Astrocyte (in vitro differentiated cells and primary cell): ENCODE data around the gene FAM167B. TPM values are rescaled to one million over a fixed set of nuclear protein-coding genes. Genes with fewer than 3 reads are reported as not detected.

ENCODE experiments used
- DNase-seq: peaks from one replicate; pipeline ENCODE4 v3.0.0-alpha.2; 2010; ENCODE audit warnings: low read depth
- FAIRE-seq: peaks from 2 replicates; lab custom pipeline; 2011; peaks lifted over from hg19 to GRCh38; lab: Jason Lieb, UNC
- H2AFZ ChIP-seq: 2 replicates; pipeline ENCODE4 v1.6.0; 2012; ENCODE audit warnings: low read depth, low read length, inconsistent platforms
- H3K27ac ChIP-seq: 2 replicates; pipeline ENCODE4 v1.5.1; 2011; ENCODE audit warnings: low read depth, low read length, inconsistent platforms
- H3K27me3 ChIP-seq: 2 replicates; pipeline ENCODE4 v1.6.0; 2011; ENCODE audit warnings: low read length, inconsistent platforms; ENCODE audit not compliant: insufficient read depth
- H3K36me3 ChIP-seq: 2 replicates; pipeline ENCODE4 v1.5.1; 2011; ENCODE audit warnings: low read length, inconsistent platforms; ENCODE audit not compliant: insufficient read depth
- H3K4me1 ChIP-seq: 2 replicates; pipeline ENCODE4 v1.5.1; 2011; ENCODE audit warnings: low read length, inconsistent platforms; ENCODE audit not compliant: insufficient read depth
- H3K4me2 ChIP-seq: 2 replicates; pipeline ENCODE4 v1.6.0; 2012; ENCODE audit warnings: low read length, inconsistent platforms
- H3K4me3 ChIP-seq: 2 replicates; pipeline ENCODE4 v1.5.1; 2011; ENCODE audit warnings: low read depth, mild to moderate bottlenecking, low read length, inconsistent platforms; ENCODE audit not compliant: insufficient read depth
- H3K79me2 ChIP-seq: 2 replicates; pipeline ENCODE4 v1.6.0; 2012; ENCODE audit warnings: mild to moderate bottlenecking, low read length, inconsistent platforms; ENCODE audit not compliant: insufficient read depth
- H3K9ac ChIP-seq: 2 replicates; pipeline ENCODE4 v1.6.0; 2012; ENCODE audit warnings: mild to moderate bottlenecking, low read length, inconsistent platforms
- H3K9me3 ChIP-seq: 2 replicates; pipeline ENCODE4 v1.5.1; 2012; ENCODE audit warnings: low read depth, mild to moderate bottlenecking, low read length, inconsistent platforms; ENCODE audit not compliant: insufficient read depth
- H4K20me1 ChIP-seq: 2 replicates; pipeline ENCODE4 v1.6.0; 2012; ENCODE audit warnings: low read length, inconsistent platforms; ENCODE audit not compliant: insufficient read depth
- H3K27ac Mint-ChIP-seq: one replicate; pipeline ENCODE4 v1.8.0; 2021; ENCODE audit warnings: mild to moderate bottlenecking, mixed read lengths; ENCODE audit not compliant: unreplicated experiment
- H3K27me3 Mint-ChIP-seq: one replicate; pipeline ENCODE4 v1.8.0; 2021; ENCODE audit warnings: low read depth, mixed read lengths; ENCODE audit not compliant: unreplicated experiment
- H3K36me3 Mint-ChIP-seq: one replicate; pipeline ENCODE4 v1.8.0; 2021; ENCODE audit warnings: low read depth, mixed read lengths; ENCODE audit not compliant: unreplicated experiment
- H3K4me1 Mint-ChIP-seq: one replicate; pipeline ENCODE4 v1.8.0; 2021; ENCODE audit warnings: low read depth, mixed read lengths; ENCODE audit not compliant: unreplicated experiment
- H3K4me3 Mint-ChIP-seq: one replicate; pipeline ENCODE4 v1.8.0; 2021; ENCODE audit warnings: mild to moderate bottlenecking, moderate library complexity, mixed read lengths; ENCODE audit not compliant: unreplicated experiment
- H3K9me3 Mint-ChIP-seq: one replicate; pipeline ENCODE4 v1.8.0; 2021; ENCODE audit warnings: mild to moderate bottlenecking, mixed read lengths; ENCODE audit not compliant: unreplicated experiment
- EZH2 ChIP-seq: IDR thresholded peaks from 2 replicates; pipeline ENCODE4 v1.6.1; 2012; ENCODE audit warnings: mild to moderate bottlenecking, low read length, inconsistent platforms; ENCODE audit not compliant: insufficient read depth
- total RNA-seq: library from RNA; stranded (reverse); gene quantifications from 2 replicates; pipeline ENCODE4 v1.2.1, GENCODE V29; 2021
- TF ChIP-seq, protein P1 (sequence below): IDR thresholded peaks from 2 replicates; pipeline ENCODE4 v1.5.1; 2011; ENCODE audit warnings: low read depth, mild to moderate bottlenecking, inconsistent platforms, low read length, moderate library complexity; ENCODE audit not compliant: insufficient read depth

The FAM167B gene
- total RNA-seq, 1 donor from 2014 or later = 0.64 TPM

DNA sequence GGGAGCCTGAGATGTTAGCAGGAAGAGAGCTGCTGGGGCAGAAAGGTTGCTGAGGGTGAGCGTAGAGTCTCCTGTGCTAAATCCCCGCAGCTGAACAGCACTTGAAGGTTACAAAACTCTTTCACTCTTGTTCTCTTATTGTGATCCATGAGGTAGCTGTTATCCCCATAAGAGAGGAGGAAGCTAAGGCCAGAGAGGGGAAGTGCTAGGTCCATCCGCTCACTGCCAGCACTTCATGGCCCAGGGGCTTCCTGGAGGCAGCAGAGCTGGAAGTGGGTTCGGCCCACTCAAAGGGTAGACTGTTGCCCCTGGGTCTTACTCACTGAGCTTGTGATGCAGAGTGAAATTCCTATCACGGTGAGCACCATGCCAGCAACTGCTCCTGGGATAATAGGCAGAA lies 30.5 kb upstream of the FAM167B start:
- Histone ChIP-seq H3K9ac (no peak overlapping the region), H3K79me2 (peaks cover 19% of the 10 kb centered on the region), H3K4me3 (no peak overlapping the region), H3K4me1 (peaks cover 9% of the 10 kb centered on the region), H3K4me2 (no peak overlapping the region), H2AFZ (no peak overlapping the region), H3K36me3 (peaks cover 16% of the 10 kb centered on the region), H3K27ac (no peak overlapping the region), H3K27me3 (no peaks in the 10 kb centered on the region), H3K9me3 (no peaks in the 10 kb centered on the region), H4K20me1 (no peaks in the 10 kb centered on the region)
- DNase-seq = no peak
- no peaks in the 10 kb centered on the region for H3K27me3 Mint-ChIP-seq
- H3K9me3 Mint-ChIP-seq = no peaks in the 10 kb centered on the region
- peaks cover 10% of the 10 kb centered on the region for H3K36me3 Mint-ChIP-seq
- no peak for FAIRE-seq
- TF ChIP-seq, protein P1, sequence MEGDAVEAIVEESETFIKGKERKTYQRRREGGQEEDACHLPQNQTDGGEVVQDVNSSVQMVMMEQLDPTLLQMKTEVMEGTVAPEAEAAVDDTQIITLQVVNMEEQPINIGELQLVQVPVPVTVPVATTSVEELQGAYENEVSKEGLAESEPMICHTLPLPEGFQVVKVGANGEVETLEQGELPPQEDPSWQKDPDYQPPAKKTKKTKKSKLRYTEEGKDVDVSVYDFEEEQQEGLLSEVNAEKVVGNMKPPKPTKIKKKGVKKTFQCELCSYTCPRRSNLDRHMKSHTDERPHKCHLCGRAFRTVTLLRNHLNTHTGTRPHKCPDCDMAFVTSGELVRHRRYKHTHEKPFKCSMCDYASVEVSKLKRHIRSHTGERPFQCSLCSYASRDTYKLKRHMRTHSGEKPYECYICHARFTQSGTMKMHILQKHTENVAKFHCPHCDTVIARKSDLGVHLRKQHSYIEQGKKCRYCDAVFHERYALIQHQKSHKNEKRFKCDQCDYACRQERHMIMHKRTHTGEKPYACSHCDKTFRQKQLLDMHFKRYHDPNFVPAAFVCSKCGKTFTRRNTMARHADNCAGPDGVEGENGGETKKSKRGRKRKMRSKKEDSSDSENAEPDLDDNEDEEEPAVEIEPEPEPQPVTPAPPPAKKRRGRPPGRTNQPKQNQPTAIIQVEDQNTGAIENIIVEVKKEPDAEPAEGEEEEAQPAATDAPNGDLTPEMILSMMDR = no peak
- TF ChIP-seq EZH2 = no peak
- no peak overlapping the region for H3K4me3 Mint-ChIP-seq
- no peak overlapping the region for H3K27ac Mint-ChIP-seq
- H3K4me1 Mint-ChIP-seq = peaks cover 6% of the 10 kb centered on the region

DNA sequence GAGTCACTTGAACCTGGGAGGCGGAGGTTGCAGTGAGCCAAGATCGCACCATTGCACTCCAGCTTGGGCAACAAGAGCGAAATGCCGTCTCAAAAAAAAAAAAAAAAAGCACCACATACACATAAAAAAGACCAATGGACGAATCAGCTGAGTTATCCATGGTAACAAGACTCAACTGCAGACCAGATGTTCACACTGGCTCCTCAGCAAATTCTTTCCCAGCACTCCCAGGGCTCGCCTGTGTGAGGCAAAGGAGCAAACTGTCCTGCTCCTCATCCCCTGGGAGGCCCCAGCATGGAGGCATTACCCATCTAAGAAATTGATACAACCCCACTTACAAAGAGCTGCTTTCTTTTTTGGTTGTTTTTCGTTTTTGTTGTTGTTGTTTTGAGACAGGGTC lies 28.0 kb upstream of the FAM167B start:
- Histone ChIP-seq H3K4me2 (no peak overlapping the region), H3K9ac (no peak overlapping the region), H2AFZ (no peak overlapping the region), H3K79me2 (peaks cover 43% of the 10 kb centered on the region), H3K36me3 (peaks cover 16% of the 10 kb centered on the region), H3K27ac (no peak overlapping the region), H3K9me3 (no peaks in the 10 kb centered on the region), H3K4me3 (no peak overlapping the region), H4K20me1 (peaks cover 5% of the 10 kb centered on the region), H3K27me3 (no peaks in the 10 kb centered on the region), H3K4me1 (peaks cover 19% of the 10 kb centered on the region)
- Mint-ChIP-seq H3K27ac (peak overlapping the region; percentile 26), H3K27me3 (no peaks in the 10 kb centered on the region), H3K36me3 (peaks cover 14% of the 10 kb centered on the region), H3K9me3 (no peaks in the 10 kb centered on the region), H3K4me3 (no peak overlapping the region), H3K4me1 (peaks cover 12% of the 10 kb centered on the region)
- TF ChIP-seq EZH2 = no peak
- TF ChIP-seq, protein P1 = no peak
- FAIRE-seq (no peak), DNase-seq (no peak)

DNA sequence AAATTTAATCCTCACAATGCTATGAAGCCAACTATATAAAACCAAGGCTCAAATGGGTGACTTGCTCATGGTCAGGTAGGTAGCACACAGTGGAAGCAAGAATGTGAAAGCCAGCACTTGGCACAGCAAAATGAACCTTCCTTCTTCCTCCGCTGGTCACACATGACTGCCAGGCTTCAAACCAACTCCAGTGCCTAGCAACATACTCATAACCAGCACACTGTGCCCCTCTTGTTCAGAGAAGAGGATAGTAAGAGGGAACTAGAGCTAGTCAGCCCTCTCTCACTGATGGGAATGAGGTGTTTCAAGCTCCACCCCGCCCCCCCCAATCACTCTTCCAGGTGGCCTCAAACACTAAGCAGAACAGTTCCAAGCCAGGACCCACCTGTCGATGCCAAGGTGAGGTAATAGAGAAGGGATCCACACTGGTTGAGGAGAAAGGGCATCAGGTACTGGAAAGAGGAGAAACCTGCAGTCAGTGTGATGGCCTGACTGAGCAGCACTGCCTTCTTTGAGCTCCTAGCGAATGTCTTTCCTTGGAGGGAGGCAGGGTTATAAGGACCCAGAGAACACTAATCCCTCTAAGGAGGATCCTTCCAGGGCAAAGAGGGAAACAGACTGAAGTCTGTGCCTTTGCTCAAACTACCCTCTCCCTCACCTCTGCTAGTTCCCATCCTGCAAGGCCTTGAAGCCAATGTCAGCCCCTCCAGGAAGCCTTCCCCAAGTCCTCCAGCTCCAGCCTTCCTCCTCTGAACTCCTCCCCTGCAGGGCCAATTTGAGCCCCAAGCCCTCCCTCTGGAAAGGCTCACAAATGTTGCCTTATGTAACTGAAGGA lies 26.1 kb upstream of the FAM167B start:
- Histone ChIP-seq H3K36me3 (peaks cover 21% of the 10 kb centered on the region), H3K27ac (no peak overlapping the region), H3K9me3 (no peaks in the 10 kb centered on the region), H3K4me1 (peaks cover 19% of the 10 kb centered on the region), H3K79me2 (peaks cover 52% of the 10 kb centered on the region), H3K4me2 (peak overlapping the region; percentile 97), H4K20me1 (peaks cover 8% of the 10 kb centered on the region), H3K4me3 (peak overlapping the region; percentile 98), H2AFZ (no peak overlapping the region), H3K9ac (peak overlapping the region; percentile 100), H3K27me3 (no peaks in the 10 kb centered on the region)
- Mint-ChIP-seq H3K4me3 (peak overlapping the region; percentile 98), H3K9me3 (no peaks in the 10 kb centered on the region), H3K4me1 (peaks cover 14% of the 10 kb centered on the region), H3K27ac (peak overlapping the region; percentile 88), H3K27me3 (no peaks in the 10 kb centered on the region), H3K36me3 (peaks cover 20% of the 10 kb centered on the region)
- DNase-seq (no peak), FAIRE-seq (no peak)
- TF ChIP-seq, protein P1 = no peak
- TF ChIP-seq EZH2 = no peak
